ENCODE results near the gene AK1.

GRCh38 chr9:127886401-127886972 is 9.0 kb upstream of the AK1 start:
- TF ChIP-seq CTCF (IDR thresholded peaks at IDR 0.05) (no peak), POLR2A (IDR thresholded peaks at IDR 0.05) (no peak)

Data from adrenal gland (tissue), 5 donors.